Mesenchymal stem cell (in vitro differentiated cells and primary cell): ENCODE data around the gene THUMPD1.
"Not testable (repeated sequence)": the region's sequence is repeated elsewhere in the genome, so short reads cannot be mapped to it uniquely, and the experiment has no call there.

Experiments used
- DNase-seq: peaks from one replicate; pipeline ENCODE4 v3.0.0-alpha.2; 2013
- H2AFZ ChIP-seq: one replicate; pipeline ENCODE4 v1.6.1; 2013; ENCODE audit warnings: low read depth, mild to moderate bottlenecking, control low read depth, inconsistent platforms, low read length, moderate library complexity
- H2AK5ac ChIP-seq: 2 replicates; pipeline ENCODE4 v1.6.1; 2013; ENCODE audit warnings: low read length, moderate library complexity, mild to moderate bottlenecking, inconsistent platforms; ENCODE audit not compliant: severe bottlenecking
- H2BK120ac ChIP-seq: one replicate; pipeline ENCODE4 v1.6.1; 2013; ENCODE audit warnings: low read depth, mild to moderate bottlenecking, inconsistent platforms, low read length, moderate library complexity
- H2BK12ac ChIP-seq, 2 experiments: one replicate each; pipeline ENCODE4 v1.6.1; 2013; ENCODE audit warnings: inconsistent platforms in 2 of 2, low read length in 2 of 2, mild to moderate bottlenecking in 2 of 2, moderate library complexity in 2 of 2, control low read depth in 1 of 2
- H2BK15ac ChIP-seq: one replicate; pipeline ENCODE4 v1.6.1; 2013; ENCODE audit warnings: mild to moderate bottlenecking, low read depth, inconsistent platforms; ENCODE audit not compliant: poor library complexity, severe bottlenecking
- H2BK5ac ChIP-seq: 2 replicates; pipeline ENCODE4 v1.6.1; 2013; ENCODE audit warnings: low read depth, mild to moderate bottlenecking, low read length, control low read depth, inconsistent platforms; ENCODE audit not compliant: poor library complexity, severe bottlenecking
- H3K14ac ChIP-seq, 2 experiments: one replicate each; pipeline ENCODE4 v1.6.1; 2013; ENCODE audit warnings: inconsistent platforms in 2 of 2, low read length in 2 of 2, control low read depth in 1 of 2, mild to moderate bottlenecking in 1 of 2, moderate library complexity in 1 of 2
- H3K18ac ChIP-seq, 2 experiments: one replicate each; pipeline ENCODE4 v1.6.1; 2013; ENCODE audit warnings: inconsistent platforms in 2 of 2, low read length in 2 of 2, control low read depth in 1 of 2, low read depth in 1 of 2, mild to moderate bottlenecking in 1 of 2
- H3K23ac ChIP-seq, 2 experiments: one replicate each; pipeline ENCODE4 v1.6.1; 2013; ENCODE audit warnings: inconsistent platforms in 2 of 2, low read length in 2 of 2, mild to moderate bottlenecking in 2 of 2, moderate library complexity in 2 of 2, control low read depth in 1 of 2
- H3K27ac ChIP-seq: 2 replicates; pipeline ENCODE4 v1.5.1; 2013; ENCODE audit warnings: mild to moderate bottlenecking, moderate library complexity, low read length, control low read depth, inconsistent platforms; ENCODE audit not compliant: poor library complexity, severe bottlenecking
- H3K27me3 ChIP-seq, 2 experiments: 2 replicates each; pipeline versions ENCODE4 v1.6.1 to v1.7.0; 2013; ENCODE audit warnings: low read length in 2 of 2, mild to moderate bottlenecking in 2 of 2, moderate library complexity in 2 of 2, control low read depth in 1 of 2, inconsistent platforms in 1 of 2; ENCODE audit not compliant: control insufficient read depth in 1 of 2, insufficient read depth in 1 of 2
- H3K36me3 ChIP-seq, 2 experiments: 2 replicates each; pipeline versions ENCODE4 v1.6.1 to v1.7.0; 2013; ENCODE audit warnings: low read length in 2 of 2, control low read depth in 1 of 2, inconsistent platforms in 1 of 2, low read depth in 1 of 2, mild to moderate bottlenecking in 1 of 2; ENCODE audit not compliant: insufficient read depth in 2 of 2, control insufficient read depth in 1 of 2
- H3K4ac ChIP-seq, 2 experiments: one replicate each; pipeline ENCODE4 v1.6.1; 2013; ENCODE audit warnings: inconsistent platforms in 2 of 2, low read length in 2 of 2, mild to moderate bottlenecking in 2 of 2, moderate library complexity in 2 of 2, control low read depth in 1 of 2, low read depth in 1 of 2
- H3K4me1 ChIP-seq: 2 replicates; pipeline ENCODE4 v1.6.1; 2013; ENCODE audit warnings: low read depth, low read length, control low read depth; ENCODE audit not compliant: control insufficient read depth, insufficient read depth
- H3K4me2 ChIP-seq: 2 replicates; pipeline ENCODE4 v1.6.1; 2013; ENCODE audit warnings: low read length, mild to moderate bottlenecking, inconsistent platforms; ENCODE audit not compliant: poor library complexity, severe bottlenecking
- H3K4me3 ChIP-seq, 2 experiments: 2 replicates each; pipeline versions ENCODE4 v1.5.1 to v1.7.0; 2013; ENCODE audit warnings: low read length in 2 of 2, mild to moderate bottlenecking in 2 of 2, control low read depth in 1 of 2, low read depth in 1 of 2; ENCODE audit not compliant: insufficient read depth in 1 of 2
- H3K79me1 ChIP-seq: replicated peaks from 2 replicates; pipeline ENCODE4 v1.6.1; 2013; ENCODE audit warnings: mild to moderate bottlenecking, control low read depth, low read length, inconsistent platforms; ENCODE audit not compliant: poor library complexity, severe bottlenecking
- H3K9ac ChIP-seq: 2 replicates; pipeline ENCODE4 v1.7.0; 2013; ENCODE audit warnings: mild to moderate bottlenecking, low read length, moderate library complexity
- H3K9me3 ChIP-seq: 2 replicates; pipeline ENCODE4 v1.7.0; 2013; ENCODE audit warnings: mild to moderate bottlenecking, low read length; ENCODE audit not compliant: control insufficient read depth
- H4K8ac ChIP-seq: one replicate; pipeline ENCODE4 v1.6.1; 2013; ENCODE audit warnings: inconsistent platforms, mild to moderate bottlenecking, low read length, moderate library complexity
- H4K91ac ChIP-seq: one replicate; pipeline ENCODE4 v1.6.1; 2013; ENCODE audit warnings: mild to moderate bottlenecking, low read length, inconsistent platforms
- WGBS: methylation state at CpG from one replicate; pipeline ENCODE4 v1.1.7; 2013; ENCODE audit warnings: mixed read lengths; 5-methylcytosine and 5-hydroxymethylcytosine counted together

THUMPD1 gene

DNA sequence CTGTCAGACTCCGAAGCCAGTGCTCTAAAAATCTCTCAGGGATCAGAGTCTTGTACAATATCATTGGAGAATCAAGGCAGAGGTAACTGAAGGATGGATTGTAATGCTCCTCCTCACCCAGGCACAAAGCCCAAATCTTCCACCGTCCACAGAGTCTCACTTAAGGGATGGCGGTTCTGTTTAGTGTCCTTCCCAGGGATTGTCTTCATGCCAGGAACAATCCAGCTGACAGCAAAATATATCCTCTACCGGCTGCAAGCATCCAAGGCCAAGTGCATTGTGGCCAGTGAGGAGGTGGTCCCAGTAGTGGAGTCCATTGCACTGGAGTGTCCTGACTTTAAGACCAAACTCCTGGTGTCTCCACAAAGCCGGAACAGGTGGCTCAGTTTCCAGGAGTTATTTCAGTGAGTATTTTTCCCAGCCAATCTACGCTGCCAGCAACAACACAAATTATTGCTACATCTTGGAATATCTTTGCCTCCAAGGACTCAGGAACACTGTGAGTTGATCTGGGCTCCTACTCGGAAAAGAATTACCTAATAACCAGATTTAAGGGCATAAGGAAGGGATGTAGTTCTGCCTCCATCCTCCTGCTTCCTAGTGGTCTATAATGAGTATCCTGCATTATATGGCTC is 30.2 kb downstream of the THUMPD1 start:
- H3K4me3 ChIP-seq = no peak overlapping the region
- H2AFZ ChIP-seq = no peak overlapping the region
- no peak overlapping the region for H4K8ac ChIP-seq
- H2BK120ac ChIP-seq = no peak overlapping the region
- no peak overlapping the region for H3K4me2 ChIP-seq
- no peaks in the 10 kb centered on the region for H3K9me3 ChIP-seq
- no peak overlapping the region for H2BK12ac ChIP-seq
- no peak overlapping the region for H2AK5ac ChIP-seq
- H3K18ac ChIP-seq = no peak overlapping the region
- no peaks in the 10 kb centered on the region for H3K36me3 ChIP-seq
- no peak overlapping the region for H3K23ac ChIP-seq
- no peak for DNase-seq
- WGBS = 86% methylated on average over 7 of the region's 7 CpGs
- H3K14ac ChIP-seq = no peak overlapping the region
- H3K79me1 ChIP-seq = no peaks in the 10 kb centered on the region
- H3K27me3 ChIP-seq = no peaks in the 10 kb centered on the region
- H2BK15ac ChIP-seq = no peak overlapping the region
- H3K9ac ChIP-seq = no peak overlapping the region
- no peak overlapping the region for H3K4ac ChIP-seq
- no peak overlapping the region for H3K27ac ChIP-seq
- no peak overlapping the region for H4K91ac ChIP-seq
- H3K4me1 ChIP-seq = no peaks in the 10 kb centered on the region
- no peak overlapping the region for H2BK5ac ChIP-seq

DNA sequence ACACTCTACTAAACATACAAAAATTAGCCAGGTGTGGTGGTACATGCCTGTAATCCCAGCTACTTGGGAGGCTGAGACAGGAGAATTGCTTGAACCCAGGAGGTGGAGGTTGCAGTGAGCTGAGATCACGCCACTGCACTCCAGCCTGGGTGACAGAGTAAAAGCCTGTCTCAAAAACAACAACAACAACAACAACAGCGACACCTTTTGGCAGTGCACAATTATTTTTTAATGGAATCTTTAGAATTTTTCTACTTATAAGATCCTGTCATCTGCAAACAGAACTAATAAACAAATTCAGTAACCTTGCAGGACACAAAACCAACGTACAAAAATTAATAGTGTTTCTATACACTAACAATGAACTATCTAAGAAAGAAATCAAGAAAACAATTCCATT is 33.5 kb downstream of the THUMPD1 start:
- not testable (repeated sequence) for H3K14ac ChIP-seq, H4K91ac ChIP-seq, DNase-seq, H3K36me3 ChIP-seq, H3K27me3 ChIP-seq, H3K79me1 ChIP-seq, H3K23ac ChIP-seq, H2BK120ac ChIP-seq, H3K4me3 ChIP-seq, H2BK5ac ChIP-seq, H3K18ac ChIP-seq, H3K9me3 ChIP-seq, H3K4me2 ChIP-seq, H3K4me1 ChIP-seq, H3K9ac ChIP-seq, H3K27ac ChIP-seq, H2BK12ac ChIP-seq, H2BK15ac ChIP-seq, H3K4ac ChIP-seq, H2AFZ ChIP-seq, H4K8ac ChIP-seq, H2AK5ac ChIP-seq
- 0% methylated on average over 1 of the region's 3 CpGs for WGBS

DNA sequence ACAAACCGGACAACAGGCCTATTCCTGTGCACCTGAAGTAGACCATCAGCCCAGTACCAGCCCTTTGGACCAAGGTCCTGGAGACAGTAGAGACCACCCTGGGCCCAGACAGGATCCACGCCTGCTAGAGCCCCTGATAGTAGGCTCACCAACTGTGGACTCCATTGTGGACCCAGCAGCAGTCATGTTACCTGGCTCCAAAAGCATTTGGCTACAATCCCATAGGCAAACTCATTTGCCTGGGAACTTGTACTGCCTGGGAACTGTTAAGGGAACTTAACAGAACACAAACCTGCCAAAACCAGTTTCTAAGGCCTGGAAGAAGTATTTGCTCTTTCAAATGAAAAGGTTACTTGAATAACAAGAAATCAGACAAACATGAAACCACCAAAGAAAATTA is 34.2 kb downstream of the THUMPD1 start:
- no peaks in the 10 kb centered on the region for H3K36me3 ChIP-seq
- no peak overlapping the region for H4K91ac ChIP-seq
- H3K79me1 ChIP-seq = no peaks in the 10 kb centered on the region
- H4K8ac ChIP-seq = no peak overlapping the region
- no peak overlapping the region for H2BK15ac ChIP-seq
- H3K14ac ChIP-seq = no peak overlapping the region
- no peak overlapping the region for H2BK12ac ChIP-seq
- H3K18ac ChIP-seq = no peak overlapping the region
- no peak overlapping the region for H2AK5ac ChIP-seq
- H3K4me2 ChIP-seq = no peak overlapping the region
- DNase-seq = no peak
- H3K27ac ChIP-seq = no peak overlapping the region
- no peak overlapping the region for H3K4me3 ChIP-seq
- H3K9me3 ChIP-seq = no peaks in the 10 kb centered on the region
- H2AFZ ChIP-seq = no peak overlapping the region
- no peak overlapping the region for H3K23ac ChIP-seq
- no peaks in the 10 kb centered on the region for H3K27me3 ChIP-seq
- no peak overlapping the region for H2BK120ac ChIP-seq
- H3K4ac ChIP-seq = no peak overlapping the region
- 60% methylated on average over 2 of the region's 2 CpGs for WGBS
- H3K9ac ChIP-seq = no peak overlapping the region
- H2BK5ac ChIP-seq = no peak overlapping the region
- H3K4me1 ChIP-seq = no peaks in the 10 kb centered on the region

DNA sequence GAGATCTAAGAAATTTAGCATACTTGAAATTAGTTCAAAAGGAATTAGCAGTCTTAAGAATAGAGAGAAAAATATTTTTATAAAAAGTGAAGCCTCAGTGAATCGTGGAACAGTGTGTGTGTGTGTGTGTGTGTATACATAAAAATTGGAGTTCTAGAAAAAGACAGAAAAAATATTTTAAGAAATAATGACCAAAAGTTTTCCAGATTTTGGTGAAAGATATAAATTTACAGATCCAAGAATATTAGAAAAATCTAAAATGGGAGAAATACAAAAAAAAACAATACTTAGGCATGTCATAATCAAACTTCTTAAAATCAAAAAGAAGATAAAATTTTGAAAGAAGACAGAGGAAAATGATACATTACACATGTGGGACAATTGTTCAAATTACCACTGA is 35.6 kb downstream of the THUMPD1 start:
- not testable (repeated sequence) for H4K91ac ChIP-seq, H3K4me2 ChIP-seq, H3K4me1 ChIP-seq, H2AFZ ChIP-seq, H2BK12ac ChIP-seq, H3K9me3 ChIP-seq, H3K9ac ChIP-seq, H3K4me3 ChIP-seq, H2AK5ac ChIP-seq, H2BK15ac ChIP-seq, H2BK5ac ChIP-seq, H3K79me1 ChIP-seq, H3K14ac ChIP-seq, H3K27ac ChIP-seq, H4K8ac ChIP-seq, DNase-seq, H3K23ac ChIP-seq, H3K36me3 ChIP-seq, H3K4ac ChIP-seq, H3K18ac ChIP-seq, H2BK120ac ChIP-seq, H3K27me3 ChIP-seq
- 60% methylated on average over 1 of the region's 1 CpG for WGBS
